Astrocyte of the spinal cord (primary cell): Measurements from ENCODE around the gene BOLA2B.

Experiments used
- DNase-seq: peaks from one replicate; pipeline ENCODE4 v3.0.0; 2011; ENCODE audit warnings: low read depth, low spot score
- H3K4me3 ChIP-seq: 2 replicates; pipeline ENCODE4 v1.5.1; 2011; ENCODE audit warnings: low read depth, mild to moderate bottlenecking, low read length, moderate library complexity
- CTCF ChIP-seq: IDR thresholded peaks from 2 replicates; pipeline ENCODE4 v1.5.1; 2012; ENCODE audit warnings: low read depth, mild to moderate bottlenecking, low read length, inconsistent platforms
- in situ Hi-C: cut with HindIII; loops from 2 replicates; pipeline ENCODE4 v1.10.0; 2017; ENCODE audit warnings: low sequenced_read_pairs

BOLA2B gene

GRCh38 chr16:30166202-30166902, 27.1 kb downstream of the BOLA2B start:
- TF ChIP-seq CTCF: no peak
- in situ Hi-C loops: no loop called here
- H3K4me3 ChIP-seq: no peak overlapping the region
- DNase-seq: no peak

- in situ Hi-C loops: no loop called here
- TF ChIP-seq CTCF: no peak
- H3K4me3 ChIP-seq: no peak overlapping the region
- no peak for DNase-seq
These were observed 29.9 kb downstream of the BOLA2B start for GRCh38 chr16:30163538-30163937.

GRCh38 chr16:30157214-30157613, 36.3 kb downstream of the BOLA2B start:
- H3K4me3 ChIP-seq: no peak overlapping the region
- TF ChIP-seq CTCF: no peak
- DNase-seq: no peak
- in situ Hi-C loops: no loop called here

GRCh38 chr16:30155188-30155587, 38.3 kb downstream of the BOLA2B start:
- no peak for DNase-seq
- no peak overlapping the region for H3K4me3 ChIP-seq
- TF ChIP-seq CTCF: no peak
- in situ Hi-C loops: no loop called here

GRCh38 chr16:30152517-30152916, 40.9 kb downstream of the BOLA2B start:
- in situ Hi-C loops: no loop called here
- TF ChIP-seq CTCF: no peak
- no peak overlapping the region for H3K4me3 ChIP-seq
- DNase-seq: no peak

- no peak overlapping the region for H3K4me3 ChIP-seq
- DNase-seq: no peak
- in situ Hi-C loops: no loop called here
- no peak for TF ChIP-seq CTCF
These were observed 42.4 kb downstream of the BOLA2B start for GRCh38 chr16:30151091-30151490.
